RPMI8226 (cell line): ENCODE data around the gene PLXNB2.

Source experiments
- DNase-seq: peaks from one replicate; pipeline ENCODE4 v3.0.0-alpha.2; 2015

The PLXNB2 gene

GRCh38 chr22:50297510-50298265 is 9.8 kb downstream of the PLXNB2 start:
- DNase-seq: no peak

- no peak for DNase-seq
These were observed 10.6 kb downstream of the PLXNB2 start for GRCh38 chr22:50296658-50297490.

GRCh38 chr22:50294319-50294656 is 13.2 kb downstream of the PLXNB2 start:
- DNase-seq: no peak

- no peak for DNase-seq
These were observed 13.8 kb downstream of the PLXNB2 start for GRCh38 chr22:50293441-50294318.

- no peak for DNase-seq
These were observed 14.6 kb downstream of the PLXNB2 start for GRCh38 chr22:50292643-50293440.

GRCh38 chr22:50289942-50290630 is 17.4 kb downstream of the PLXNB2 start:
- no peak for DNase-seq

GRCh38 chr22:50289151-50289941 is 18.1 kb downstream of the PLXNB2 start:
- DNase-seq: no peak

- DNase-seq: no peak
These were observed 19.7 kb downstream of the PLXNB2 start for GRCh38 chr22:50287731-50288130.

GRCh38 chr22:50286701-50287318 is 20.6 kb downstream of the PLXNB2 start:
- DNase-seq: no peak

- DNase-seq: no peak
These were observed 21.2 kb downstream of the PLXNB2 start for GRCh38 chr22:50286275-50286674.

GRCh38 chr22:50285568-50286229 is 21.7 kb downstream of the PLXNB2 start:
- no peak for DNase-seq

- DNase-seq: no peak
These were observed 23.0 kb downstream of the PLXNB2 start for GRCh38 chr22:50284479-50284878.

GRCh38 chr22:50283821-50284220 is 23.6 kb downstream of the PLXNB2 start:
- no peak for DNase-seq

- DNase-seq: no peak
These were observed 24.9 kb downstream of the PLXNB2 start for GRCh38 chr22:50282361-50283155.

GRCh38 chr22:50281957-50282356 is 25.5 kb downstream of the PLXNB2 start:
- DNase-seq: no peak

GRCh38 chr22:50281384-50281760 is 26.1 kb downstream of the PLXNB2 start:
- no peak for DNase-seq

GRCh38 chr22:50280708-50281383 is 26.6 kb downstream of the PLXNB2 start:
- no peak for DNase-seq

- no peak for DNase-seq
These were observed 27.3 kb downstream of the PLXNB2 start for GRCh38 chr22:50280022-50280707.
